ENCODE results near the gene LSMEM2.
"Not testable (repeated sequence)": the region's sequence is repeated elsewhere in the genome, so short reads cannot be mapped to it uniquely, and the experiment has no call there.

The LSMEM2 gene

GRCh38 chr3:50275141-50275995 lies 3.5 kb upstream of the LSMEM2 start:
- ChIA-PET CTCF (interaction anchor here (0.8 to 0.9 kb wide), 2 partner anchors 11 to 49 kb away, joined by 3 to 5 read pairs; no protein-coding TSS in a partner anchor), POLR2A (ENCODE audit: low non-redundant PET) (no interaction called here)
- no peak overlapping the region for H3K27ac ChIP-seq
- DNase-seq (ENCODE audit: low spot score): no peak
- TF ChIP-seq CTCF (conservative IDR thresholded peaks at IDR 0.05; ENCODE audit: low read depth): no peak

- no peak for DNase-seq (ENCODE audit: low spot score)
- ChIA-PET POLR2A (ENCODE audit: low non-redundant PET) (no interaction called here), CTCF (no interaction called here)
- no peak for TF ChIP-seq CTCF (conservative IDR thresholded peaks at IDR 0.05; ENCODE audit: low read depth)
- H3K27ac ChIP-seq: no peak overlapping the region
These were observed 2.7 kb upstream of the LSMEM2 start for GRCh38 chr3:50275996-50276761.

- ChIA-PET CTCF (interaction anchor here (0.6 kb wide), 1 partner anchor 25 kb away, joined by 3 read pairs; no protein-coding TSS in a partner anchor), POLR2A (ENCODE audit: low non-redundant PET) (no interaction called here)
- H3K27ac ChIP-seq: no peak overlapping the region
- DNase-seq (ENCODE audit: low spot score): no peak
- TF ChIP-seq CTCF (conservative IDR thresholded peaks at IDR 0.05; ENCODE audit: low read depth): no peak
These were observed 2.2 kb upstream of the LSMEM2 start for GRCh38 chr3:50276762-50277101.

GRCh38 chr3:50278123-50278879 lies 586 bp upstream of the LSMEM2 start:
- TF ChIP-seq CTCF (conservative IDR thresholded peaks at IDR 0.05; ENCODE audit: low read depth): no peak
- peak overlapping the region; percentile 27 for H3K27ac ChIP-seq
- POLR2A ChIA-PET (ENCODE audit: low non-redundant PET): no interaction called here
- CTCF ChIA-PET: no interaction called here
- DNase-seq (ENCODE audit: low spot score): no peak

- TF ChIP-seq CTCF (conservative IDR thresholded peaks at IDR 0.05; ENCODE audit: low read depth): no peak
- ChIA-PET POLR2A (ENCODE audit: low non-redundant PET) (interaction anchor here (0.6 kb wide), 1 partner anchor 52 kb away, joined by 6 read pairs; no protein-coding TSS in a partner anchor), CTCF (interaction anchor here (0.6 to 0.7 kb wide), 3 partner anchors 53 to 69 kb away, joined by 3 read pairs; no protein-coding TSS in a partner anchor)
- no peak for DNase-seq (ENCODE audit: low spot score)
- peak overlapping the region; percentile 6; the same call in 1 of the 2 replicates for H3K27ac ChIP-seq
These were observed 549 bp downstream of the LSMEM2 start for GRCh38 chr3:50279255-50280016.

- DNase-seq (ENCODE audit: low spot score); CTCF ChIA-PET: not testable (repeated sequence)
- peak overlapping the region; percentile 29; the same call in 1 of the 2 replicates for H3K27ac ChIP-seq
- POLR2A ChIA-PET (ENCODE audit: low non-redundant PET): interaction anchor here (0.5 kb wide), 1 partner anchor 1399 kb away, joined by 6 read pairs; no protein-coding TSS in a partner anchor
These were observed 5.2 kb downstream of the LSMEM2 start for GRCh38 chr3:50284121-50284520.
